GM19324 (cell line): Measurements from ENCODE around the gene SLC4A9.

ENCODE experiments used
- ATAC-seq: cut with Tn5 transposase; IDR thresholded peaks from one replicate; pipeline ENCODE4 v1.9.1; 2021; ENCODE audit warnings: mild to moderate bottlenecking, moderate library complexity; ENCODE audit not compliant: unreplicated experiment, low FRiP score

SLC4A9 gene

GRCh38 chr5:140360681-140361479 is 886 bp downstream of the SLC4A9 start:
- no peak for ATAC-seq

DNA sequence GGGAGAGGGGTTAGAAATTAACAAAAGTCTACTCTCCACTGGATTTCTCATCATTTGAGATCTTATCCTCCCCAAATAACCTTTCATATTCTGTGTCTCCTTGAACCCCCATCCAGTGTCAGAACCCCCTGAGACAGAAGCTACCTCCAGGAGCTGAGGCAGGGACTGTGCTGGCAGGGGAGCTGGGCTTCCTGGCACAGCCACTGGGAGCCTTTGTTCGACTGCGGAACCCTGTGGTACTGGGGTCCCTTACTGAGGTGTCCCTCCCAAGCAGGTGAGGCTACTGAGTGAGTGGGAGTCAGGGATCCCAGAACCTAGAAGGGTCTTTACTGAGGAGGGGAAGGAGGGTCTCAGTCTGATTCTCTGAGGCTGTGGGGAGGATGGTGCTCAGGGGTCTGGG is 1.9 kb downstream of the SLC4A9 start:
- no peak for ATAC-seq

- no peak for ATAC-seq
Observed at GRCh38 chr5:140362311-140362710, 2.3 kb downstream of the SLC4A9 start.

DNA sequence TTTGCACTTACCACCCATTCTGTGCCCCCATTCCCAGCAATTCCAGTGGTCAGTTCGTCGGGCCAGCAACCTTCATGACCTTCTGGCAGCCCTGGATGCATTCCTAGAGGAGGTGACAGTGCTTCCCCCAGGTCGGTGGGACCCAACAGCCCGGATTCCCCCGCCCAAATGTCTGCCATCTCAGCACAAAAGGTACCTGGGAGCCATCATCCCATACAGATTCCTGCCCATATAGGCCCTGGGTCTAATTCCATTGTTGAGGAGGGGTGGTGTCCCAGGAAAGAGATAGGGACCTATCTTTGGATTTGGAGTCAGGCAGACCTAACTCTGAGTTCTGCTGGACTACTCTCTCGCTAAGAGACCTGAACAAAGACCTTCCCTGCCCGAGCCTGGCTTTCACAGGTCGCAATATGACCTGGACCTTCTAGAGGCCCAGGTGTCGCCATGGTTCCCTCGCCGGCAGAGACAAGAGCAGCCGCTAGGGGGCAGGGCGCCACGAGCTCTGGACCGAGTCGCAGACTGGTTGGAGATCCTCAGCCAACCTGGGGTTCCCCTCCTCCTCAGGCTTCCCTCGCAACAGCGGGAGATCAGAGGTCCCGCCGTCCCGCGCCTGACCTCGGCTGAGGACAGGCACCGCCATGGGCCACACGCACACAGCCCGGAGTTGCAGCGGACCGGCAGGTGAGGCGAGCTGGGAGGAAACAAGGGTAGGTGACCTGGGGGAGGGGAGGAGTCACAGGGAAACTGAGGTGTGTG is 3.1 kb downstream of the SLC4A9 start:
- peak; percentile 79 for ATAC-seq

DNA sequence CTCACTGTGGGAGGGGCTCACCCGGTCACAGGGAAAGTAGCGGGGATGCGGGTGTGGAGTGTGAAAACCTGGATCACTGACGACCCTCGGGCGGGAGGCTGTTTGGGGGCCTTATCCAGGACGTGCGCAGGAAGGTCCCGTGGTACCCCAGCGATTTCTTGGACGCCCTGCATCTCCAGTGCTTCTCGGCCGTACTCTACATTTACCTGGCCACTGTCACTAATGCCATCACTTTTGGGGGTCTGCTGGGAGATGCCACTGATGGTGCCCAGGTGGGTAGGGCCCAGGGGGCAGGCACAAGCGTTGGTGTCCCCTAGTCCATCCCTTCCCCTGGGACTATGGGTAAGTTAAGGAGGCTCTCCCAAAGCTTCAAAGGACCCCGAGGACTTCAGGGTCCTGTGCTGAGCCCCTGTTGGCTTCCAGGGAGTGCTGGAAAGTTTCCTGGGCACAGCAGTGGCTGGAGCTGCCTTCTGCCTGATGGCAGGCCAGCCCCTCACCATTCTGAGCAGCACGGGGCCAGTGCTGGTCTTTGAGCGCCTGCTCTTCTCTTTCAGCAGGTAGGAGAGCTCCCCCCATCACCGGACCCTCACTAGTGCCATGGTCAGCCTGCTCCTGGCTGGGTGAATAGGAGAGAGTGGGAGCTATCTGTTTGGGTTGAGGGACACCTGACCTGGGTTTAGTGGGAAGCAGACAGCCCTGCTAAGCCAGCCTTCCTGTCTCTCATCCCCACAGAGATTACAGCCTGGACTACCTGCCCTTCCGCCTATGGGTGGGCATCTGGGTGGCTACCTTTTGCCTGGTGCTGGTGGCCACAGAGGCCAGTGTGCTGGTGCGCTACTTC is 3.9 kb downstream of the SLC4A9 start:
- no peak for ATAC-seq

DNA sequence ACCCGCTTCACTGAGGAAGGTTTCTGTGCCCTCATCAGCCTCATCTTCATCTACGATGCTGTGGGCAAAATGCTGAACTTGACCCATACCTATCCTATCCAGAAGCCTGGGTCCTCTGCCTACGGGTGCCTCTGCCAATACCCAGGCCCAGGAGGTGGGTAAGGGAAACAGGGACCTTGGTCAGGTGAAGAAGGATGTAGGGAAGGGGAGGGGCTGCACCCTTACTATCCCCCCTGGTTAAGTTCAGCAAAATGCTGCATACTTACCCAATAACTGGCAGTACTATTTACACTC is 4.4 kb downstream of the SLC4A9 start:
- ATAC-seq, result no peak

GRCh38 chr5:140365282-140365681 is 5.3 kb downstream of the SLC4A9 start:
- no peak for ATAC-seq

DNA sequence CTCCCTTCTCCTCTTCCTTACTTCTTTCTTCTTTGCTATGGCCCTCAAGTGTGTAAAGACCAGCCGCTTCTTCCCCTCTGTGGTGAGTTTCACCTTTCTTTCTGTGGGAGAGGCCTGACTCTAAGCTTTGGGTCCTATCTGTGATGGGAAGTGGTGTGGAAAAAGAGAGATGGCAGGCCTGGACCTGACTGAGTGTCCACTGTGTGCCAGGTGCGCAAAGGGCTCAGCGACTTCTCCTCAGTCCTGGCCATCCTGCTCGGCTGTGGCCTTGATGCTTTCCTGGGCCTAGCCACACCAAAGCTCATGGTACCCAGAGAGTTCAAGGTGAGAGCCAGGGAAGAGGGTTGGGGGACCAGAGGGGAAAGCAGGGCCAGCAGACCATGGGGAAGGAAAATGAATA is 5.9 kb downstream of the SLC4A9 start:
- ATAC-seq, result no peak

DNA sequence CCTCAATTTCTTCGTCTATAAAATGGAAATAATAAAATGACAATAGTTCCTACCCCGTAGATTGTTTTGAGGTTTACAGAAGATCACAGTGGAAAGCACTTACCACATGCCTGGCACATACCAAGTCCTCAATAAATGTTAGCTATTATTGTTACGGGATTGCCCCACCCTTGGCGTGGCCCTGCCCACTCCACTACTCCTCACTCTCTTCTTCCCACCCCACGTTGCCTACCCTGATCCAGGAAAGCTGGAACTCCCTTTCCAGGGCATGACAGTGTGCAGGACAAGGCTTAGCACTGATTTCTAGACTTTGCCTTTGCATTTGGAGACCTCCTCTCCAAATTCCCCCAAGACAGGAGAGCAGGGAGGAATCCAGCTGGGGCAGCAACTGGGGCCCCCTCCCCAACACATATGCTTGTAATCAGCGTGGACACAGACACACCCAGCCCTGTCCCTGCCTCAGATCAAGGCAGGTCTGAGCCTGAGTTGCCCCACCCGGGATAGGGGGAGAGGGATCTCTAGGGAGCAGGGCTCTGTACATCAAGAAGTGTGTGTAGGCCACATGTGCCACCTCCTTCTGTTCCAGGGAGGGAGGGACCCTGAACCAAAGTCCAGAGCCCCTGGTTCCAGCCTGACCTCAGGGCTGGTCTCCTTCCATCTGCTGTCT is 6.7 kb downstream of the SLC4A9 start:
- no peak for ATAC-seq

- no peak for ATAC-seq
Observed at GRCh38 chr5:140367256-140368013, 7.4 kb downstream of the SLC4A9 start.

- no peak for ATAC-seq
Observed at GRCh38 chr5:140371356-140372151, 11.6 kb downstream of the SLC4A9 start.

- ATAC-seq, result no peak
Observed at GRCh38 chr5:140372971-140373487, 13.0 kb downstream of the SLC4A9 start.

DNA sequence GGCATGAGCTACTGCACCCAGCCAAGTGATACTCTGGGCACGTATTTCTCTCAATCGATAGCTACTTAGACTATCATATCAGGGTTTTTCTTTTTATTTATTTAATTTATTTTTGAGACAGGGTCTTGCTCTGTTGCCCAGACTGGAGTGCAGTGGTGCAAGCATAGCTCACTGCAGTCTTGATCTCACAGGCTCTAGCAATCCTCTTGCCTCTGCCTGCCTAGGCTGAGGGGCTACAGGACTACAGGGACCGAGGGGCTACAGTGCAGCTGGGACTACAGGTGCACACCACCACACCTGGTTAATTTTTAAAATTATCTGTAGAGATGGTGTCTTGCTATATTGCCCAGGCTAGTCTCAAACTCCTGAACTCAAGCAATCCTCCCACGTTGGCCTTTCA is 21.4 kb downstream of the SLC4A9 start:
- no peak for ATAC-seq

DNA sequence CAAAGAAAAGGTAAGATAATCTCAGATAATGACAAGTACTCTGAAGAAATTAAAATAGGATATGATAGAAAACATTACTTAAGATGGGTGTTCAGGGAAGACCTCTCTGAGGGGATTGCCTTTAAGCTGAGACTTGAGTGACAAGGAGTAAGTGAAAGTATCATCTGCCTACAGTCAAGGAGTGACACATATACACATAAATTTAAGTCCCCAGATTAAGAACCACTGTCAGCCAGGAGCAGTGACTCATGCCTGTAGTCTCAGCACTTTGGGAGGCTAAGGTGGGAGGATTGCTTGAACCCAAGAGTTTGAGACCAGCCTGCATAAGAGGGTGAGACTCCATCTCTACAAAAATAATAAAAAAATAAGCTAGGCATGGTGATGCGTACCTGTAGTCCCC is 22.0 kb downstream of the SLC4A9 start:
- ATAC-seq, result no peak

DNA sequence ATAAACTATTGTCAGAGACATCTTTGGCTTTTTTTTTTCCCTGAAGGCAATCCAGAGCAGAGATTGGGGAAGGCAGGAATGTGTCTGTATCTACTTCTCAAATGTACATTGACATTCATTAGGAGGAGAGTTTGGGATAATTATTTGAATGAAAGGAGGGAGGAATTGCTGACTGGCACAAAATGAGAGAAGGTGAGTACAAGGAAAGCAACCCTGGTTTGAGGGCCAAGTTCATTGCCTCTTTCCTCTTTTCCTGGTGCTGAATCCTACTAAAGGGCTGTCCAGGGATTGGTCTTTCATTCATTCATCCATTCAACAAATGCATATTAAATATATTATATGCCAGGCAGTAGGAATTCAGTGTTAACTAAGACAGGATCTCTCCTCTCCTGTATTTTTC is 22.9 kb downstream of the SLC4A9 start:
- ATAC-seq, result no peak

DNA sequence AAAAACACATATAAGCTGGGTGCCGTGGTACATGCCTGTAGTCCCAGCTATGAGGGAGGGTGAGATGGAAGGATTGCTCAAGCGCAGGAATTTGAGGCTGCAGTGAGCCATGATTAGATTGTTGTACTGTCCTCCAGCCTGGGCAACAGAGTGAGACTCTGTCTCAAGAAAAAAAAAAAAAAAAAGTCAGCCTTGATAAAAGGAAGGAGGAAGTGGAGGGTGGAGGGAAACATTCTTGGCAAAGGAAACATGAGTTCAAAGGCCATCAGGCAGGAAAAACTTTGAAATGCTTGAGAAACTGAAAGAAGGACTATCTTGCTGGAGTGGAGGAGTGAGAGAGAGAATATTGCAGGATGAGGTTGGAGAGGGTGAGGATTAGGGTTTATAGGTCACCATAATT is 23.3 kb downstream of the SLC4A9 start:
- ATAC-seq, result no peak

DNA sequence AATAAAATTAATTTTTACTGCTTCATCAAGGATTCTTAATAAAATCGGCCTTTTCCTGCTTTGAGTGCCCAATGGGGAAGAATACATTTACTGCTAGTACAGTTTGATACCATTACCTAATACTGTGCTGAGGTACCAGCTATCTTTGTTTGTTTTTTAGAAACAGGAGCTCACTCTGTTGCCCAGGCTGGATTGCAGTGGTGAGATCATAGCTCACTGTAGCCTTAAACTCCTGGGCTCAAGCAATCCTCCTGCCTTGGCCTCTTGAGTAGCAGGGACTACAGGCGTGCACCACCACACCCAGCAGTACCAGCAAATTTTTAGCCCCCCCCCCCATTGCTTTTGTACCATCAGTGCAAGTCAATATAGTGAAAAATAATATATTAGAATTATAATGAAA is 28.1 kb downstream of the SLC4A9 start:
- ATAC-seq, result no peak

DNA sequence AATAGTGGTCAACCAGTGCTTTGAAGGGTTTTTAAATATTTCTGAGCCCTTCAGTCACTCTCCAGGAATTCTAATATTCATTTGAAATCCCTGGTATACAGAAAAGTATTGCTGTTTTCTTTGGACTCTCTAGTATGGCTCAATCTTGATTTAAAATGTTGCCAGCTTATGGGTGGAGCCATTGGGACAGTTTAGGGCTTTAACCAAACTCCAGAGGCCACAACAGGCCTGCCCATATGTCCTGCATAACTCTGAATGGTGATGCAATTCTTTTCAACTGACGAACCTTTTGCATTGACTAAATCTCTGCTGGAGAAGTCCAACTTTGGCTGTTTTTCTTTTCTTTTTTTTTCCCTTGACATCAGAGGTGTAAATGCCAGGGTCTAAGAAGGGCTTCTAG is 31.3 kb downstream of the SLC4A9 start:
- no peak for ATAC-seq

- ATAC-seq, result no peak
Observed at GRCh38 chr5:140391732-140392131, 31.7 kb downstream of the SLC4A9 start.
